Measurements from ENCODE around the gene PTGR1. TPM values are rescaled to one million over a fixed set of nuclear protein-coding genes. Genes with fewer than 3 reads are reported as not detected.

Gene PTGR1
- total and polyA plus RNA-seq, 2 donors from 2014 or later, result 75.1 to 285 TPM

GRCh38 chr9:111615928-111616327 lies 16.5 kb upstream of the PTGR1 start:
- Histone ChIP-seq H3K36me3 (ENCODE audit: control insufficient read depth in 2 of 3, insufficient read depth in 3 of 3, low read length in 3 of 3) (no peaks in the 10 kb centered on the region), H3K9ac (ENCODE audit: low read length in 3 of 3) (no peak overlapping the region), H3K4me3 (ENCODE audit: low read length in 3 of 3) (no peak overlapping the region), H3K9me3 (ENCODE audit: control insufficient read depth in 2 of 3, insufficient read depth in 1 of 3, low read length in 3 of 3) (no peaks in the 10 kb centered on the region), H3K27ac (ENCODE audit: low read depth in 2 of 2, low read length in 2 of 2) (no peak overlapping the region), H3K4me1 (ENCODE audit: control insufficient read depth in 2 of 3, insufficient read depth in 2 of 3, low read depth in 1 of 3, low read length in 3 of 3) (peaks cover 0 to 8% (median 5%) of the 10 kb centered on the region in 3 donors), H3K27me3 (ENCODE audit: control insufficient read depth, insufficient read depth, low read length) (no peaks in the 10 kb centered on the region)
- TF ChIP-seq CTCF (IDR thresholded peaks at IDR 0.05; ENCODE audit: borderline replicate concordance, extremely low read depth, insufficient read depth), result no peak
- no peak for FAIRE-seq
- DNase-seq, result no peak
- intact Hi-C loops (cut with DNase I), result no loop called here

- Histone ChIP-seq H3K27ac (ENCODE audit: low read depth in 2 of 2, low read length in 2 of 2) (no peak overlapping the region), H3K36me3 (ENCODE audit: control insufficient read depth in 2 of 3, insufficient read depth in 3 of 3, low read length in 3 of 3) (no peaks in the 10 kb centered on the region), H3K4me1 (ENCODE audit: control insufficient read depth in 2 of 3, insufficient read depth in 2 of 3, low read depth in 1 of 3, low read length in 3 of 3) (peaks cover 0 to 15% (median 12%) of the 10 kb centered on the region in 3 donors), H3K4me3 (ENCODE audit: low read length in 3 of 3) (no peak overlapping the region), H3K9me3 (ENCODE audit: control insufficient read depth in 2 of 3, insufficient read depth in 1 of 3, low read length in 3 of 3) (no peaks in the 10 kb centered on the region), H3K27me3 (ENCODE audit: control insufficient read depth, insufficient read depth, low read length) (no peaks in the 10 kb centered on the region), H3K9ac (ENCODE audit: low read length in 3 of 3) (no peak overlapping the region)
- intact Hi-C loops (cut with DNase I), result no loop called here
- no peak for TF ChIP-seq CTCF (IDR thresholded peaks at IDR 0.05; ENCODE audit: borderline replicate concordance, extremely low read depth, insufficient read depth)
- DNase-seq (no peak), FAIRE-seq (peak; percentile 42)
These were observed 14.1 kb upstream of the PTGR1 start for GRCh38 chr9:111613436-111614040.

GRCh38 chr9:111610845-111611244 lies 11.4 kb upstream of the PTGR1 start:
- FAIRE-seq (no peak), DNase-seq (peak in 4 of 5 donors; percentile 48 to 90 (median 74))
- Histone ChIP-seq H3K9ac (ENCODE audit: low read length in 3 of 3) (no peak overlapping the region), H3K4me3 (ENCODE audit: low read length in 3 of 3) (no peak overlapping the region), H3K4me1 (ENCODE audit: control insufficient read depth in 2 of 3, insufficient read depth in 2 of 3, low read depth in 1 of 3, low read length in 3 of 3) (peaks cover 0 to 15% (median 11%) of the 10 kb centered on the region in 3 donors), H3K9me3 (ENCODE audit: control insufficient read depth in 2 of 3, insufficient read depth in 1 of 3, low read length in 3 of 3) (no peaks in the 10 kb centered on the region), H3K27ac (ENCODE audit: low read depth in 2 of 2, low read length in 2 of 2) (peak overlapping the region; percentile 42 to 56), H3K36me3 (ENCODE audit: control insufficient read depth in 2 of 3, insufficient read depth in 3 of 3, low read length in 3 of 3) (no peaks in the 10 kb centered on the region), H3K27me3 (ENCODE audit: control insufficient read depth, insufficient read depth, low read length) (no peaks in the 10 kb centered on the region)
- TF ChIP-seq CTCF (IDR thresholded peaks at IDR 0.05; ENCODE audit: borderline replicate concordance, extremely low read depth, insufficient read depth), result no peak
- intact Hi-C loops (cut with DNase I), result no loop called here

GRCh38 chr9:111610149-111610548 lies 10.7 kb upstream of the PTGR1 start:
- Histone ChIP-seq H3K4me1 (ENCODE audit: control insufficient read depth in 2 of 3, insufficient read depth in 2 of 3, low read depth in 1 of 3, low read length in 3 of 3) (peaks cover 0 to 20% (median 10%) of the 10 kb centered on the region in 3 donors), H3K4me3 (ENCODE audit: low read length in 3 of 3) (no peak overlapping the region), H3K9ac (ENCODE audit: low read length in 3 of 3) (peak overlapping the region in 1 of 3 donors; percentile 38), H3K27me3 (ENCODE audit: control insufficient read depth, insufficient read depth, low read length) (no peaks in the 10 kb centered on the region), H3K27ac (ENCODE audit: low read depth in 2 of 2, low read length in 2 of 2) (peak overlapping the region; percentile 33 to 56), H3K9me3 (ENCODE audit: control insufficient read depth in 2 of 3, insufficient read depth in 1 of 3, low read length in 3 of 3) (no peaks in the 10 kb centered on the region), H3K36me3 (ENCODE audit: control insufficient read depth in 2 of 3, insufficient read depth in 3 of 3, low read length in 3 of 3) (no peaks in the 10 kb centered on the region)
- no peak for FAIRE-seq
- intact Hi-C loops (cut with DNase I), result no loop called here
- no peak for DNase-seq
- no peak for TF ChIP-seq CTCF (IDR thresholded peaks at IDR 0.05; ENCODE audit: borderline replicate concordance, extremely low read depth, insufficient read depth)
